Measurements from ENCODE around the gene ZNF684.
"Not testable (repeated sequence)": the region's sequence is repeated elsewhere in the genome, so short reads cannot be mapped to it uniquely, and the experiment has no call there.

ZNF684 gene

DNA sequence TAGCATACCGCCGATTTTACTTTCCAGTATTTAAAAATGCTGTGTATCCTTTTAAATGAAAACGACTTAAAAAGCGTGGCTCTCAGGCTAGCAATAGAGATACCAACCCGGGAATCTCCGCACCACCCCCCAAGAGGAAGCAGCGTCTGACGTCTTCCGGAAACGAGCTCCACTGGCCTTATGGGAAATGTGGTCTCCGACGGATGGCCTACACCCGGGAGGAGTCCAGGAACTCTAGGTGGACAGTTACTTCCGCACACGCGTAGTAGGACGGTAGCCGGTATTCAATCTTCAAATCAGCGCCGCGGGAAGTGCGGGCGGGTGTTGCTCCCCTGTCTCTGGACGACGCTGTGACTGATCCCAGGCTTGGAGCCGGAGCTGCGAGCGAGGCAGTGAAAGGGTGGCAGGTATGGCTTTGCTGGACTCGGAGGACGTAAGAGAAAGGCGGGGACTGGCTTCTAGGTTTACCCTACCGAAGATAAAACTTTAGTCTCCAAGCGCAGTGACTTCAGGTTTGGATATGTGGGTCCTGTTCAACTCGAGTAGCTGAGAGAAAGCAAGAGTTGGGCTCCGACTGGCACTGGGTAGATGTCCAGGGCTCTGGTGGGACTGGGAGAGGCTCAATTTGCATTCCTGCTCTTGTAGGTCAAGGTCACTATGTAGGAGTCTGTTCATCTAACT lies at the start of gene ZNF684:
ZNF684 (plus strand) TSS at position 257 of the 681 bp plus-strand sequence. CDS start 1,530 bp downstream, outside the sequence.
- peak; percentile 87 for DNase-seq (ENCODE audit: low spot score)

DNA sequence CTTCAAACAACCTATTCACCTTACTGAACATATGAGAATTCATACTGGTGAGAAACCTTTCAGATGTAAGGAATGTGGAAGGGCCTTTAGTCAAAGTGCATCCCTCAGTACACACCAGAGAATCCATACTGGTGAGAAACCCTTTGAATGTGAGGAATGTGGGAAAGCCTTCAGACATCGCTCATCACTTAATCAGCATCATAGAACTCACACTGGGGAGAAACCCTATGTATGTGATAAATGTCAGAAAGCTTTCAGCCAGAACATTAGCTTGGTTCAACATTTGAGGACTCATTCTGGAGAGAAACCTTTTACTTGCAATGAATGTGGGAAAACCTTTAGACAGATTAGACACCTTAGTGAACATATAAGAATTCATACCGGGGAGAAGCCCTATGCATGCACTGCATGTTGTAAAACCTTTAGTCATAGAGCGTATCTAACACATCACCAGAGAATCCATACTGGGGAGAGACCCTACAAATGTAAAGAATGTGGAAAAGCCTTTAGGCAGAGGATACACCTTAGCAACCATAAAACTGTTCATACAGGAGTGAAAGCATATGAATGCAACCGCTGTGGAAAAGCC lies 36.0 kb upstream of the ZNF684 start:
- DNase-seq (ENCODE audit: low spot score): no peak

DNA sequence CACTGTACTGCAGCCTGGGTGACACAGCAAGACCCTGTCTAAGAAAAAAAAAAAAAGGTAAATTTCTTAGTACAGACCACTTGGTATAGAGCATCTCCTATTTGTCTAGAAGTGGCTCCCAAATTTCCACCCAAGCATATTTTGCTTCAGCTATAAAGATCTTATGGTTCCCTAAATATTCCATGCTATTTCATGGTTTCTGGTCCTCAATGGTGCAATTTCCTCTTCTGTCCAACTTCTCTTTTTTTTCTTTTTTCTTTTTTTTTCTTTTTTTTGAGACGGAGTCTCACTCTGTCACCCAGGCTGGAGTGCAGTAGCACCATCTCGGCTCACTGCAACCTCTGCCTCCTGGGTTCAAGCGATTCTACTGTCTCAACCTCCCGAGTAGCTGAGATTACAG lies 28.8 kb upstream of the ZNF684 start:
- DNase-seq (ENCODE audit: low spot score): not testable (repeated sequence)

DNA sequence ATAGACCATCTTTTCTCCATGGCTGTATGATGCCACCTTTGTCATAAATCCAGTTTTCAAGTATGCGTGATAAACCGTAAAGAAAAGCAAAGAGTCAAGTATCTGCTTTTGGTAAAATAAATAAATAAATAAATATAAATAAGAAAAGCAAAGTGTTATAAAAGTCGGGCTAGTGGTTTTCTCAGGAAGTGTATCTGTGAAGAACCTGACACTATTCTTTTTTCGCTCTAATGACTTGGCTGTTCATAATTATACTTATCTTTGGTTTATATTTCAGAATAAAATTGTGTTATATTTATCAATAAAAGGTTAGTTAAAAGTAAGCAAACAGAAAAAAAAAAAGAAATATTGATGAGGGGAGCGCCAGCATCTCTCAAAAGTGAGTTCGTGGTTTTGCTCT lies 23.5 kb upstream of the ZNF684 start:
- no peak for DNase-seq (ENCODE audit: low spot score)

DNA sequence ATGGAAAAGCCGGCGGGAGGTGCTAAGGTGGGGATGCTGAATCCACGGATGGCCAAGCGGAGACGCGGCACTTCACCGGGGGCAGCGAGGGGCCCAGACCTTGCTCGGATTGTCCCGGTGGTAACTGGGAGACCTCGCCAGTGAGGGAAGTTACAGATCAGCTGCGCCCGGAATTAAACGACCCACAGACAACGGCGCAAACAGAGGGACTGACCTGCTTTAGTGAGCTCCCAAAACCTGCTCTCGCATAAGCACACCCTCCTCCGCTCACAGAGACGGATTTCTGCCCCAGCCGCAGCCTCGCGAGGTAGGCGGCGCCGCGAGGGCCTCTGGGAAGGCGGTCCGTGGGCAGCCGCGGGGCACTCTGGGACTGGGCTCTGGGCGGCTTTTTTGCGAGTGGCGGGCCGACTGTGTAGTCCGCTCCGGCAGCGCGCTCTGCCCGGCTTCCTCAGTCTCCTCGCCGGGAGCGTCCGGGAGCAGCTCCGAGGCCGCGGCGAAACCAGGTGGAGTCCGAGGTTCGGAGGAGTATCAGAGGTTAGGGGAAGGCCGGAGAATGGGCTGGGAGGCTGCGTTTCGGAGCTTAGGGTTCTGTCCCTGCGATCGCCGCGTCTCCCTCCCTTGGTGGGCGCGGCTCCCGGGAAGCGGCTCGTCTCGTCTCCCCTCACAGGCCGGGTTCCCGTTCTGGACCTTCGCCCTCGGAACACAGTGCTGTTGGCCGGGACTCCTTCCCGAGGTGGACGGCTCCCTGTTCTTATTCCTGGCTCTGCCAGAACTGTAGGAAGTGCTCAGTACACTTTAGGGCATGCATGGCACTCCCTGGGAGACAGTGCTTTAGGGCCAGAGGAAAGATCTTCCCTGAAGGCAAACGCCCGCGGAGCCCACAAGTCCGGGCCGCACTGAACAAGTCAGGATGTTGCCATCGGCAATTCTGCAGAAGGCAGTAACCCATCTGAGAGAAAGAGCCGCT lies 22.8 kb upstream of the ZNF684 start, which contains the start of gene EXO5:
EXO5 (plus strand) TSS at position 393 of the 967 bp plus-strand sequence. CDS start 5,778 bp downstream, outside the sequence.
- peak; percentile 90 for DNase-seq (ENCODE audit: low spot score)

DNA sequence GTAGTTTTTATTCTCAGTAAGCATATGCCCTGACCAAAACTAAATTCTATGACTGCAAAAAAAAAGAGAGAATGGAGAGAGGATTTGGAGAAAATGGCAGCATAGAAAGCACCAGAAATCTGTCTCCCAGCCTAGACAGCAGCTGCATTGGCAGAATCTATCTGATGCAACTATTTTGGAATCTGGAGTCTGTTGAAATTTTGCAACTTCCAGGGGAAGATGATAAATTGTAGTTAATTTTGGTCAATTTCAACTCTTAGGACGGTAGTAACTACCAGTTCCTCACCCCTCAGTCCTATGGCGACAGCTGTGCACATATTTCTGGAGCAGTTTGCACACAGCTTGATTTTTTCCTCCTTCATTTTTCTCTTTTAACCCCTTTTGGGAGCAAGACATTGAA lies 11.9 kb upstream of the ZNF684 start:
- DNase-seq (ENCODE audit: low spot score): no peak

DNA sequence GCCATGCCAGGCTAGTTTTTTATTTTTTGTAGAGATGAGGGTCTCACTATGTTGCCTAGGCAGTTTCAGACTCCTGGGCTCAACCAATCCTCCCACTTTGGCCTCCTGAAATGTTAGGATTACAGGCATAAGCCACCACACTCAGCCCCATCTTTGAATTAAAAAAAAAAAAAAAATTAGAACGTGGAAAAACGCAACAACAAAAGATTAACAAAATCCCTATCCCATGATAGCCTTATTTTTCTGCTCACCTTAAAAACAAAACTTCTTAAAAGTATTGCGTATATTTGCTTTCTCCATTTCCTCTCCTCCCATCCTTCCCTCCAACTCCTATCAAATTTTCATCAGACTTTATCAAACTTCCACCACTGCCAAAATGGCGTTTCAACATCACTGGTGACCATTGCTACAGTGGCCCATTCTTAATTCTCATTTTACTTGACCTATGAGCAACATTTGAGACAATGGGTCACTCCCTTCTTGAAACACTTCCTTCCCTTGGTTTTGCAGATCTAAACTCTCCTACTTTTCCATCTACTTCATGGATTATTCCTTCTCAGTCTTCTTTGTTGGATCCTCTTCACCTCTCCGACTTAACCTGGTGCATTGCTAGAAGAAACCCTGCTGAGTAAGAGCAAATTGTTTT lies 579 bp upstream of the ZNF684 start:
- no peak for DNase-seq (ENCODE audit: low spot score)

DNA sequence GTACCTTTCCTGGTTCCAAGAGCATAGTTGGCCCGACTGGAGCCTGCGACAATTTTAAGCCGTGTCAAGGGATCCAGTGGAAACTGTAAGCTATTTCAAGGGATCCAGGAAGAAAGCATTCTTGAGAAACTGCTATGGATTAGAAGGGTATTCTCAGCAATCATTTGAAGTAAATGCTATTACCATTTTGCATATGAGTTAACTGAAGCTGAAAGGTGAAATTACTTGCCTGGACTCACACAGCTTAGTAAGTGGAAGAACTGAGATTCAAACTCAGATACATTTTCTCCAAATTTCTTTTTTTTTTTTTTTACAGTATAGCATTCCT lies 589 bp downstream of the ZNF684 start:
- DNase-seq (ENCODE audit: low spot score): no peak

DNA sequence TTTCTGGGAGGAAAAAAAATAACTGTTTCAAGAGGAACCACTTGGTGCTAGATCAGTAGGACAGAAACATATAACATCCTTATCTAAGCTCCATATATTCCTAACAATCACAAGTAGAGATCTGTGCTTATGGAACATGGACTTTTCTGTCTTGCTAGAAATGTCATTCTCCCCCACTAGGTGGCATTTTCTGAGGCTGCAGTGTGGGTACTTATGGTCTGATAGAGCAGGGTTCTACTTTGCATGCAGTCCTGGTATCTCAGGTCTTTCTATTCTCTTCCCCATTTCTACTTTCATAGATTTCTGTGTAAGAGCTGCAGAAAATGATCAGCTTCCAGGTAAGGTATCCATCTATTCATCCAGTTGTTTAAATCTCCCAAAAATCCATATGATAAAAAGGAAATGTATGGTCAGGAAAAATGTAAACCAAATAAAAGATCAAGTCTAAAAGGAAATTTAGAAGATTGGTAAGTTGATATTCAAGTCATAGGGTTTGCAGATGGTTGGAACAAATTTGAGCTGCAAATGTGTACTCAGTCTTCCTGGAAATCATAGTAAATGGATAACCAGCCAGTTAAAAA lies 1.5 kb downstream of the ZNF684 start:
- DNase-seq (ENCODE audit: low spot score): no peak

DNA sequence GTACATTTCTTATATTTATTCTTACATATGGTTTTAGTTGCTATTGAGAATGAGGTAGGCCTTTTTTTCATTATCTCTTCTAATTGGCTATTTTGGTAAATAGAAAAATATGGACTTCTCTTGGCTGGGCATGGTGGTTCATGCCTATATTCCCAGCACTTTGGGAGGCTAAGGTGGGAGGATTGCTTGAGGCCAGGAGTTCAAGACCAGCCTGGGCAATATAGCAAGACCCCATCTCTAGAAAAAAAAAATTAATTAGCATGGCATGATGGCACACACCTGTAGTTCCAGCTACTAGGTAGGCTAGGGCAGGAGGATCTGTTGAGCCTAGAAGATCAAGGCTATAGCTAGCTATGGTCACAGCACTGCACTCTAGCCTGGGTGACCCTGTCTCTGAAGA lies 3.2 kb downstream of the ZNF684 start:
- DNase-seq (ENCODE audit: low spot score): no peak

DNA sequence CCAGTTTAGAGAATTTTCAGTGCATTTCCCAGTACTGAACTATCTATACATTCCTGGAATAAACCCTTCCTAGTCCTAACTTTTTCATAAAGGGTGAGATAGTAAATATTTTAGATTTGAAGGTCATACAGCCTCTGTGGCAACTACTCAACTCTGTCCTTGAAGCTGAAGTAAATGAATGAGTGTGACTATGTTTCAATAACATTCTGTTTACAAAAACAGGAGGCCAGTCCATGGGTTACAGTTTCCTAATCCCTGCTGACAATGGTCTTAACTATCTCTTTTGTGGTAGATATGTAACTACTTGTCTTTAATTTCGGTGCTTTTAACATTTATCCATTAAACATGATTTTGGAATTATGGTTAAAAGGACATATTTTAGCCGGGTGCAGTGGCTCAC lies 4.3 kb downstream of the ZNF684 start:
- no peak for DNase-seq (ENCODE audit: low spot score)

DNA sequence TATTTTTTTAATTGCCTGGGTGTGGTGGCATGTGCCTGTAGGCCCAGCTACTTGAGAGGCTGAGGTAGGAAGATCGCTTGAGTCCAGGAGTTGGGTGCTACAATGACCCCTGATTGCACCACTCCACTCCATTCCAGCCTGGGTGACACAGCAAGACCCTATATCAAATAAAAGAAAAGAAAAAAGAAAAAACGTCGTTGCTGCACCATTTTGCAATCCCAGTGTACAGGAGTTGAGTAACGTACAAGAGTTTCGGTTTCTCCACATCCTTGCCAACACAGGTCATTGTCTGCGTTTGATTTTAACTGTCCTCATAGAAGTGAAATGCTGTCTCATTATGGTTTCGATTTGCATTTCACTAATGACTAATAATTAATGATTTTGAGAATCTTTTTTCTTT lies 7.9 kb downstream of the ZNF684 start:
- no peak for DNase-seq (ENCODE audit: low spot score)

DNA sequence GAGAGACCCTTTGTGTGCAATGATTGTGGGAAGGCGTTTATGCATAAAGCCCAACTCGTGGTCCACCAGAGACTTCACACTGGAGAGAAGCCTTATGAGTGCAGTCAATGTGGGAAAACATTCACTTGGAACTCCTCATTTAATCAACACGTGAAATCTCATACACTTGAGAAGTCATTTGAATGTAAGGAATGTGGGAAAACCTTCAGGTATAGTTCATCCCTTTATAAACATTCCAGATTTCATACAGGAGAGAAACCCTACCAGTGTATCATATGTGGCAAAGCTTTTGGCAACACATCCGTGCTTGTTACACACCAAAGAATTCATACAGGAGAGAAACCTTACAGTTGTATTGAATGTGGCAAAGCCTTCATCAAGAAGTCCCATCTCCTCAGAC lies 15.5 kb downstream of the ZNF684 start:
- no peak for DNase-seq (ENCODE audit: low spot score)

DNA sequence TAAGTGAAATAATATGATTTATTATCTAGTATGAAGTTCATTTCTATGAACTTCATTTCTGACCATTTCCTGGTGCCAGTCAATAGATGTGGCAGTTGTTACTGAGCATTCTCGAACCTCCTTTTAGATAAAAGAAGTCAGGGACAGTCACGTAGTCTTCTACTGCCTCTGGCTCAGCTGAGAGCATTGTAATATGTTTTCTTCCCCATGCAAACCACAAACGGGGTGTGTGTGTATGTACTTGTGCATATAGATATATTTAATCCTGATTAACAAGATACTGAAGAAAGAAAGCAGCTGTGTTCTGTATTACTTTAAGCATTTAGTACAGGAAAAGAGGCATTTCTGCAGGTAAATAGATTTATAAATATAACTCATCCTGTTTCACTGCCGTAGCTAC lies 21.6 kb downstream of the ZNF684 start:
- DNase-seq (ENCODE audit: low spot score): no peak

DNA sequence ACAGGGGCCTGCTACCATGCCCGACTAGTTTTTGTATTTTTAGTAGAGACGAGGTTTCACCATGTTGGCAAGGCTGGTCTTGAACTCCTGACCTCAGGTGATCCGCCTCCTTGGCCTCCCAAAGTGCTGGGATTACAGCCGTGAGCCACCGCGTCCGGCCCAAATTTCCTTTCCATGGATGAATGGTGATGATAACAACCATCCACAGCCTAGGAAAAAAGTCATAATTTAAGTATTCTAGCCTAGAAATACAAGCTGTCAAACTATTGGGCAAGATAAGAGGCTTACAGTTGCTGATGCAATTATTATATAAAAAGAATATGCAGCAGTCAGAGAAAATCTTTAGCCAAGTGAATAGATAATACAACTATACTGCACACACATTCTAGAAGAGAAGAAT lies 23.4 kb downstream of the ZNF684 start:
- not testable (repeated sequence) for DNase-seq (ENCODE audit: low spot score)

DNA sequence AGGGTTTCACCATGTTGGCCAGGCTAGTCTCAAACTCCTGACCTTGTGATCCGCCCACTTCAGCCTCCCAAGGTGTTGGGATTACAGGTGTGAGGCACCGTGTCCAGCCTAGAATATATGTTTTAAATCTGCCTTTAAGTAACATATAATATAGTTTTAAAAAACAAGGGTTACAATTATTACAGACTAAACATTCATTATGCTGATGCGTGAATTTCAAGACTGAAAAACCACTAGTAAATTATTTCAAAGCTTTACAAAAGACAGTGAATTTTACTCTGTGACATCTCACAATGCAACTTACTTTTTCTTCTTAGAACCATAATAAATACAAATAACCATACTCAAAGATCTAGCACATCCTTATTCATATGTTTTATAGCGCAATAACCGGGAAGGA lies 24.7 kb downstream of the ZNF684 start:
- DNase-seq (ENCODE audit: low spot score): no peak

DNA sequence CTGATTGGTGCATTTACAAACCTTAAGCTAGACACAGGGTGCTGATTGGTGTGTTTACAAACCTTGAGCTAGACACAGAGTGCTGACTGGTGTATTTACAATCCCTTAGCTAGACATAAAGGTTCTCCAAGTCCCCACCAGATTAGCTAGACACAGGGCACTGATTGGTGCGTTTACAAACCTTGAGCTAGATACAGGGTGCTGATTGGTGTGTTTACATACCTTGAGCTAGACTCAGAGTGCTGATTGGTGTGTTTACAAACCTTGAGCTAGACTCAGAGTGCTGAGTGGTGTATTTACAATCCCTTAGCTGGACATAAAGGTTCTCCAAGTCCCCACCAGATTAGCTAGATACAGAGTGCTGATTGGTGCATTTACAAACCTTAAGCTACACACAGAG lies 26.8 kb downstream of the ZNF684 start:
- DNase-seq (ENCODE audit: low spot score): not testable (repeated sequence)

DNA sequence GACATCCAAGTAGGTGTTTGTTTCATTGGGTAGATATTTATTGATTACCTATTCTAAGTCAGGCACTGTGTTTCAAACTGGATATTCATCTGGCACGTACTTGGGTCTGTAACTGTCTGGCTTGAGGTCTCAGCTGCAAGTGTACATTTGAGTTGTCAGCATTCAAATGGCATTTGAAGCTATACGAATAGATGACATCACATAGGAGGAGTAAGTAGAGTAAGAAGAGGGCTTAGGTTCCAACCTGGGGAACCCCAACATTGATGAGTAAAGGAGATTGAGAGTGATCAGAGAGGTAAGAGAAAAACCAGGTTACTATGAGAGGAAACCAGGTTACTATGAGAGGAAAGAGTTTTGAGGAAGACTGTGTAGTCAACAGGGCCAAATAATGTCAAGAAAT lies 30.7 kb downstream of the ZNF684 start:
- no peak for DNase-seq (ENCODE audit: low spot score)

DNA sequence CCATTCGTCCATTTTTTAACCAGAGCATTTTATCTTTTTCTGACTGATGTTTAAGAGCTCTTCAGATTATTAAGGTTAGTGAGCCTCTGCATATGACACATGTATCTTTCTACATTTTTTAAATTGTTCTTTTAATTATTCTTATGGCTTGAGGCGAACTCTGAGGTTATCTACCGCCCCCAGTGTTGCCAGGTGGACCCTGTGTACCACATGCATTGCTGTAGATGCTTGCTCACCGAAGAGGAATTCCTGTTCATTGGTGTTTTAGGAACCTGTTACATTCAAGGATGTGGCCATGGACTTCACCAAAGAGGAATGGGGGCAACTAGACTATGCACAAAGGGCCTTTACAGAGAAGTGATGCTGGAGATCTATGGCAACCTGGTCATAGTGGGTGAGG lies 31.8 kb downstream of the ZNF684 start:
- no peak for DNase-seq (ENCODE audit: low spot score)

DNA sequence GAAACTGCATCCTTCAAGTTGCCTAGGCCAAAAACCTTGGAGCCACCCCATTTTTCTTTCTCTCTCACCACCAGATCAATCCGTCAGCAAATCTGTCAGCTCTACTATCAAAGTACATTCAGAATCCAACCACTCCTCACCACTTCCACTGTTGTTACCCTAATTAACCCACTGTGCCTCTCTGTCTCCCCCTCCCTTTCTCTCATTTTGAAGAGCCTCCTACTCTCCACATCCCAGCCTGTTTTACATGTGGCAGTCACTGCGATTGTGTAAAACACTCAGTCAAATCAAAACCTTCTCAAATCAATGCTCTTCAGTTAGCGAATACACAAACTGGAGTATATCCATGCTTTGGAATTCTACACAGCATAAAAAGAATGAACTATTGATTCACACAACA lies 33.1 kb downstream of the ZNF684 start:
- no peak for DNase-seq (ENCODE audit: low spot score)

DNA sequence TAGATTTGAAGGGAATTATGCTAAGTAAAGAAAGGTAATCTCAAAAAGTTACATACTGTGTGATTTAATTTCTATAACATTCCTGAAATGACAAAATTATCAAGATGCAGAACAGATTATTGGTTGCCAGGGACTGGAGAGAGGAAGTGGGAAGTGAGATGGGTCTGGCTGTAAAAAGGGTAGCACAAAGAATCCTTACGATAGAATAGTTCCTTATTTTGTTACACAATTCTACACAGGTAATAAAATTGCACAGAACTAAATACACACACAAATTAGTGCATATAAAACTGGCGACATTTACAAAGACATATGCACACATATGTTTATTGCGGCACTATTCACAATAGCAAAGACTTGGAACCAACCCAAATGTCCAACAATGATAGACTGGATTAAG lies 33.5 kb downstream of the ZNF684 start:
- DNase-seq (ENCODE audit: low spot score): no peak

DNA sequence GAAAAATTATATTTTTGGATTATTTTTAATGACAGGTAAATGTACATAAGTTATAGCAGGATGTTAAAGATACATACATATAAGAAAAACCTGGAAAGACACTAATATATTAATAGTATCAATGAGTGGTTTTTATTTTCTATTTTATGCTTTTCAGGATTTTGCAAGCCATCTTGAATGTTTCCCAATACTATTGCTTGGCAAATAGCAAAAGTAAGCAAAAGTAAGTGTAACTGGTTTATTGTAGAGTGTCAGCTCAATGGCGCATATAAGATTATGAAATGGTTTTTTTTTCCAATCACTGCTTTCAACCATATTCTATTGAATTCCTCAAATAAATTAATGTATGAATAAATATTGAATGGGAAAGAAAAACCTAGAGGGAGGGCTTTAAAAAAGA lies 36.4 kb downstream of the ZNF684 start:
- no peak for DNase-seq (ENCODE audit: low spot score)
